NB4 (cell line): ENCODE data around the gene LNX2.

Experiments used
- DNase-seq: peaks from one replicate; pipeline ENCODE4 v3.0.0; 2010; ENCODE audit warnings: low read depth
- H3K4me3 ChIP-seq: one replicate; pipeline ENCODE4 v1.5.1; 2011; ENCODE audit warnings: mild to moderate bottlenecking, low read depth, low read length, moderate library complexity
- CTCF ChIP-seq: IDR thresholded peaks from one replicate; pipeline ENCODE4 v1.5.1; 2012; ENCODE audit warnings: low read depth, low read length
- MYC ChIP-seq: IDR thresholded peaks from 2 replicates; pipeline ENCODE4 v1.6.1; 2011; ENCODE audit warnings: low read depth, low read length
- POLR2A ChIP-seq: IDR thresholded peaks from 2 replicates; pipeline ENCODE4 v1.6.1; 2011; ENCODE audit warnings: mild to moderate bottlenecking; ENCODE audit not compliant: insufficient read length; ENCODE audit errors: extremely low read depth
- TF ChIP-seq, protein P1 (sequence below): IDR thresholded peaks from 2 replicates; pipeline ENCODE4 v1.6.1; 2011; ENCODE audit warnings: low read depth, low read length

The LNX2 gene

DNA sequence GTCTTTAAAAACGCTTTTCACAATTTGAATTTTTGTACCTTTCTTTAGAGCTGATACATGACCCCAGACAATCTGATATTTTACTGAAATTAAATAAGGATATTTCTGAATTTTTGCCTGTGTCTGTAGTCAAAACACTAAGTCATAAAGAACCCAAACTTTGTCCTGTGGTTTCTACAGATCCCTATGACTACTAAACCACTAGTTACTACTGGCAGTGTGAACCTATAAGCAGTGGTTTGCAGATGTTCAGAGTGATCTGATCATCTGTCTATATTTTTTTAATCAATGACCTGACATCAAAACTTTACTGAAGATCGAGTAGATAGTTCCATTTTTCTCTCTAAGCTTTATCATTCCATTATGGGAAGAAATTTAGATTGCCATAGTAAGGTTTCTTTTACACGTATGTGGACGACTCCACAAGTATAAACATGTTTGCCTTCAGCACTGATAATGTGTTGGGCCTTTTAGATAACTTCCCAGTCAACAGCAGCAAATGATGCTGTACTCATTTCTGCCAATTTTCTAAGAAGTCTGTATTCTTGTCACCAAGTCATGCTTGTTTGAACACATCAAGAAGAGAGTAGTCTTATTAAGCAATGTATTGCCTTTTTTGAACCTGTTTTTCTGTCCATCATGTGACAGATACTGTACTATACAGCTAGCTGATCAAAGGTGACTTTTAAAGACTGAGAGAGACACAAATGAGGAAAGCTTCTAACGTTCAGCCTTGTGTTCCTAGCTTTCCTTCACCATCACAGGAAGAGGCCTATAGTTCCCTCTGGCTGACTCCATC is 23.2 kb upstream of the LNX2 start:
- H3K4me3 ChIP-seq = no peak overlapping the region
- no peak for DNase-seq
- TF ChIP-seq MYC (no peak), POLR2A (no peak), CTCF (no peak)

DNA sequence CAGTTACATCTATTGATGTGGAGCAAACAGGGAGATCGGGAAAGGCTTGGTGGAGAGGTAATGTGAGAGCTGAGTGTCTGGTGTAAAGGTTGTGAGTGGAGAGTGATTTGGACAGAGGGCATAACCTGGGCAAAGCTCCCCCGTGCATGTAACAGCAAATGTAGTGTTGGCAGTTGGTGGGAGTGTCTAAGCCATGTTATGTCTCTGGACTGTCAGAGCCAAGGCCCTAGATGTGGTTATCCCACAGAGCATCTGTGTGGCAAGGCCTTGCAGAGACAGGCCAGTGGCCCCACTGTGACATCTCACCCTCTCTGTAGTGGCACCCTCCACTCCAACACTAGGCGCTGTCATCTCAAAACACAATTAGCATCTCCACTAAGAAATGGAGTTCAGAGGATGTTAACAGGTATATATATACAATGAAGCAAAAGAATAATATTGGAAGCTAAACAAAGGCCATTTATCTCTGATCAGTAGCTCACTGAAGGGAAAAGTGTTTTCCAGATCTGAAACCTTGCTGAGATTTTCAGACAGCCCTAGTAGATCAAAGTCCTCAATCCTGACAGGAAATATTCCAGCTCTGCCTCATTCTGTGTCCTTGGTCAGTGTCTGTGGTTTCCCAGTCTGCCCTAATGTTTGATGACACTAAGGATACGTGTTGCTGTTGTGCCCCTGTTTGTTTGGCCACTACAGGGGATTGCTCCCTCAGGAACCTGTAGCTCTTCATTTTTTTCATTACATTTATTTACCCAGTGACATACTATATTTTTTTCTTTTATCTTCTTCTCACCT is 21.6 kb upstream of the LNX2 start:
- TF ChIP-seq MYC = no peak
- TF ChIP-seq POLR2A = no peak
- TF ChIP-seq, protein P1, sequence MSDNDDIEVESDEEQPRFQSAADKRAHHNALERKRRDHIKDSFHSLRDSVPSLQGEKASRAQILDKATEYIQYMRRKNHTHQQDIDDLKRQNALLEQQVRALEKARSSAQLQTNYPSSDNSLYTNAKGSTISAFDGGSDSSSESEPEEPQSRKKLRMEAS = no peak
- TF ChIP-seq CTCF = no peak
- no peak for DNase-seq
- no peak overlapping the region for H3K4me3 ChIP-seq

DNA sequence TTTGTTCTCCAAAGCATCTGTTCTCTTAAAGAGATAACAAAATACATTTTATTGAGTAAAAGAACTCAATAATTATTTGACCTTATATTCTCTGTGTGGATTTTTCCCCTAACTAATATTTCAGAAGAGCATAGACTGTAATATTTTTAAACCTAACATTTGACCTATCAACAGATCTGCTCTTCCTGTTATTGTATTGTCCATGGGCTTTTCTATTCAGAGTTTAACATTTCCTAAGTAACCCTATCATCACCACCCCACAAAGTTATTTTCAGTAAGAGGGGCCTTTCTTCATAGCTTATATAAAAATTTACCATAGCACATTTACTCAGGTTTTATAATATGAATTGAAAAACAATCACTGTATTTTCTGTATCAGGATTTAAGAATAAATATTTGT is 18.9 kb upstream of the LNX2 start:
- DNase-seq = no peak
- no peak overlapping the region for H3K4me3 ChIP-seq
- TF ChIP-seq POLR2A (no peak), CTCF (no peak), MYC (no peak)
- TF ChIP-seq, protein P1 = no peak

DNA sequence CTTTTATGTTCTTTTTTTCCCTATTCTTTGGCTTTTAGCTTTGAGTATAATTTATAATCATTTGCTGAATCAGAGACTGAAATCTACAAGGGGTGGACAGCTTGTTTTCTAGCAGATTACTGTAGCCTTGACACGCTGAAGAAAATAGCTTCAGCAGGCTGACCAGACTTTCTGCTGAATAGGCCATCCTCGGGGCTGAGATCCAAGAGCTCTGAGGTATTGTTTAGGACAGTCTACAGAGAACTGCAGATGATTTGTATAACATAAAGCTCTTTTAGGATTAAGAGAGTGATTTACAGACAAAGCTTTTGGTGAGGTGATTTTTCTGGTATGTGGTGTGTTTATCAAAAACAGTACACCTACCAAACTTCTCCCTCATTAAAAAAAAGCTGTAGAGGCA is 18.2 kb upstream of the LNX2 start:
- H3K4me3 ChIP-seq = no peak overlapping the region
- no peak for DNase-seq
- no peak for TF ChIP-seq MYC
- TF ChIP-seq CTCF = no peak
- TF ChIP-seq POLR2A = no peak
- TF ChIP-seq, protein P1 = no peak

DNA sequence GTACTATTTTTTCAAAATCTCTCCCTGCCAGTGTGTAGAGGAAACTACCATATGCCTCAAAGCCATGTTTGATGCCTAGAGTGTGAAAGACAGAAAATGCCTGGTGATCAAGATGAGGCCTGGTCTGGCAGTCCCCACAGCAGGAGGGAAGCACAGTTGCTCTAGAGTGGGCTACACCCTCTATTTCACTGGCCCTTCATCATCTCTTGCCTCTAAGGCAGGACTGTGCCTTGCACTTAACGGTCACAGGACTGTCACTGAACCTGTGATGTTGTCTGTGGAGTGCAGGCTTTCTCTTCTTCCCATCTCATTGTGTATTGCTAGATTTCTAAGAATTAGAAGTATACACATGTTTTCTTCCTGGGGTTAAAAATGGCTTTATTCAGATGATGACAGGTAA is 17.7 kb upstream of the LNX2 start:
- DNase-seq = no peak
- no peak overlapping the region for H3K4me3 ChIP-seq
- TF ChIP-seq MYC (no peak), CTCF (no peak), POLR2A (no peak)
- TF ChIP-seq, protein P1 = no peak

GRCh38 chr13:27637289-27637626 is 16.9 kb upstream of the LNX2 start:
- H3K4me3 ChIP-seq = no peak overlapping the region
- no peak for TF ChIP-seq CTCF
- DNase-seq = no peak
